8988T (cell line): ENCODE measurements around the gene CRTAP.
"Not testable (repeated sequence)": the region's sequence is repeated elsewhere in the genome, so short reads cannot be mapped to it uniquely, and the experiment has no call there.

ENCODE experiments used
- DNase-seq: peaks from one replicate; pipeline ENCODE4 v3.0.0; 2011

CRTAP gene

DNA sequence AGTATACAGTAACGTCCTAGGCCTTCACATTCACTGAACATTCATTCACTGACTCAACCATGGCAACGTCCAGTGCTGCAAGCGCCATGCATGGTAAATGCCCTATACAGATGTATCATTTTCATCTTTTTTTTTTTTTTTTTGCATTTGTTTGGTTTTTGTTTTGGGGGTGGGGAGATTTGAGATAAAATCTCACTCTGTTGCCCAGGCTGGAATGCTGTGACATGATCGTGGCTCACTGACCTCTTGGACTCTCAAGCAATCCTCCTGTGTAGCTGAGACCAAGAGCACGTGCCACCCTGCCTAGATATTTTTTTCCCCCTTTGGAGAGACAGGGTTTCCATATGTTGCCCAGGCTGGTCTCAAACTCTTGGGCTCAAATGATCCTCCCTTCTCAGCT lies 67.4 kb downstream of the CRTAP start:
- DNase-seq, result no peak

DNA sequence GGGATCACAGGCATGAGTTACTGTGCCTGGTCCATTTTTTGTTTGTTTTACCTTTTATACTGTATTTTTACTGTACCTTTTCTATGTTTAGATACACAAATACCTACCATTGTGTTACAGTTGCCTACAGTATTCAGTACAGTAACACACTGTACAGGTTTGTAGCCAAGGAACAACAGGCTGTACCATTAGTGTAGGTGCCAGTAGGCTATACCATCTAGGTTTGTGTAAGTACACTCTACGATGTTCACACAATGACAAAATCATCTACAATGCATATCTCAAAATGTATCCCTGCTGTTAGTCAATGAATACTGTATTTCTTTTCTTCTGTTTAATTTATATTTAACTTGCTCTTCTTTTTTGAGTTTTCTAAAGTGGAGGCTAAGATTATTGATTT lies 67.8 kb downstream of the CRTAP start:
- not testable (repeated sequence) for DNase-seq

DNA sequence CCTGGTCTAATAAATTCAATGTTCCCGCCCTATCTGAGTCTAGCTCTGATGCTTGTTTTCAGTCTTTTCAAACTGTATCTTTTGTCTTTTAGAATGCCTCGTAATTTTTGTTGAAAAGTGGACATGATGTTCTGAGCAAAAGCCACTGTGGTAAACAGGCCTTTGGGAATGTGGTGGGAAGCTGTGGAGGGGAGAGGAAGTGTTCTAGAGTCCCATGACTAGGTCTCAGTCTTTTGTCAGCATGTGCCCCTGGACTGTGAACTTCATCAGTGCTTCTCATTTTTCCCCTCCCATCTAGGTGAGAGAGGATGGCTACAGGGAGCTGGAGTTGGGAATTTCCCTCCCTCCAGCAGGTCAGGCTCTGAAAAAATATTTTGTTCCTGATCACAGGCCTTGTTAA lies 71.0 kb downstream of the CRTAP start:
- DNase-seq, result no peak

DNA sequence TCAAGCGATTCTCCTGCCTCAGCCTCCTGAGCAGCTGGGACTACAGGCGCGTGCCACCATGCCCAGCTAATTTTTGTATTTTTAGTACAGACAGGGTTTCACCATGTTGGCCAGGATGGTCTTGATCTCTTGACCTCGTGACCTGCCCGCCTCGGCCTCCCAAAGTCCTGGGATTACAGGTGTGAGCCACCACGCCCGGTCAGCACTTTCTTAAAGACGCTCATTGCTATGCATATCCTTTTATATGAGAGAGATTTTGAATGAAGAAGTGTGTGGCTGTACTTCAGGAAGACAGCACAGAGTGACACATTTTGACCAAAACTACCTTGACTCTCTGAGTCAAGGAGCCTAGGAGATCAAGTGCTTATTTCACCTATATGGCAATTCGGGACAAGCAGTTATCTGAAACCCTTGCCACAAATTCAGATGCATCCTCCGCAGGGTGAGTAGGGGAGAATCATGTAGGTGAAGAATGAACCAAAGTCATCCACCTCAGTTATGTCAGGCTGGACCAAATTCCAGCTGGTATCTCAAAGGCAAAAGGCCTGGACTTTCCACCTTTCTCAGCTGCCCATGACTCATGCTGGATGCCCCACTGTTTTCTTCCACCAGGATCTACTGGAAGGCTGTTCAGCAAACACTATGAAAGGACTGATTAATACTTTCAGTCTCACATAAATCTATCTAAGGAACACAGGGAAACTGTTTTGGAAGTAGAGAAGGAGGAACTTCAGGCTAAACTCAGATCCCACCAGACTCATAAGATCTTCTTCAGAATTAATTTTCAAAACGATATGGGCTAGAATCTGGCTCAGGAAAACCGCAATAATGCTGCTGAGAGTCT lies 72.9 kb downstream of the CRTAP start:
- DNase-seq, result no peak

DNA sequence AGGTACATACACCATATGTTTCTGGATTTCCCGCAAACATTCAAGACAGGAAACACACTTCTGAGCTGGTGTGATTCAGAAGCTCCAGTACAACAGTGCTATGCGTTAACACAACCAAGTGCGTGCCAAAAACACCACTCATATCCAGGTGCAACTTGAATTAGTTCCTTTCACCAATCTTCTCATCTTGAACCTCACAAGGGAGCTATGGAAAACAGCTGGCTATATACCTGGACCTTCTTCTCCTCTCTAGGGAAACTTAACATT lies 73.5 kb downstream of the CRTAP start:
- DNase-seq, result no peak

DNA sequence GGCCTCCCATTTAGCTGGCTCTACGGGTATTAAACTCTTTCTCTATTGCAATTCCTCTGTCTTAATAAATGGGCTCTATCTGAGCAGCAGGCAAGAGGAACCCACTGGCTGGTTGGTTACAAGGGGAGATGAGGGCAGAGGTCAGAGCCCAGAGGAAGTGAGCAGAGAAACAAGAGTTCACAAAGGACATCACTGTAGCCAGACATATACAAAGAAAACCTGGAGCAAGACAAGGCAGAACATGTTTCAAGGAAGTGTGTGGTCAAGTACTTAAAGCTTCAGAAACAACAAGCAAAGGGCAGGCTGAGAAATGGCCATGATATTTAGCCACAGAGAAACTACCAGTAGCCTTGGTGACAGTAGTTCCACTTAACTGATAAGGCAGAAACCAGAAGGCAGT lies 80.5 kb downstream of the CRTAP start:
- DNase-seq, result no peak

DNA sequence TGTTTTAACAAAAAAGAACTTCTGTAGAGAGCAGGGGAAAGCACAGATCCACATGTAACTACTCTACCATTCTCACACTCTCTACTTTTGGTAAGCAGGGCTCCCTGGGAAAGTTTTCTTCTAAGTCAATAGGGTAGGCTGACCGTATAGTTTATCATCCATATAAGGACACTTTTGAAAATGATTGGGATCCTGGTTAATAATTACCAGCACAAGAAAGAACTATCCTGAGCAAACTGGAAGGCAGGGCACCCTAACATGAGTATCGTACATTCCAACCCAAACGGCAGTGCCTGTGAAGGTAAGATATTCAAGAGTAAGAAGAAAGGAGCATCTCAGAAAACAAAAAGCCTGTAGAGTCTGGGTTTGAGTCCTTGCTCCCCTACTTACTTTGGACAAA lies 82.7 kb downstream of the CRTAP start:
- DNase-seq, result no peak
